ENCODE data around the gene EIF5A2. TPM values are rescaled to one million over a fixed set of nuclear protein-coding genes. Genes with fewer than 3 reads are reported as not detected.

Gene EIF5A2
- total and polyA plus RNA-seq, 7 donors: 1.4 to 10.5 (median 7.2) TPM

GRCh38 chr3:170866499-170866898 is 41.9 kb downstream of the EIF5A2 start:
- Histone ChIP-seq H3K36me3 (peaks cover 0 to 38% (median 10%) of the 10 kb centered on the region in 4 donors), H3K27ac (no peak overlapping the region), H3K4me1 (peaks cover 0 to 29% (median 20%) of the 10 kb centered on the region in 4 donors), H3K9me3 (no peaks in the 10 kb centered on the region), H3K4me3 (no peak overlapping the region), H3K27me3 (no peaks in the 10 kb centered on the region)
- no peak for DNase-seq
- 82 to 90% methylated on average over 3 of the region's 3 CpGs for WGBS, 2 donors
- TF ChIP-seq EP300 (IDR thresholded peaks at IDR 0.05) (no peak), POLR2A (IDR thresholded peaks at IDR 0.05) (no peak), CTCF (IDR thresholded peaks at IDR 0.05) (no peak), POLR2AphosphoS5 (IDR thresholded peaks at IDR 0.05) (no peak)
- intact Hi-C loops (cut with DNase I): loop anchor here (5.0 kb wide), 1 partner anchor 1176 kb away; no protein-coding TSS in a partner anchor

GRCh38 chr3:170865209-170866094 is 43.0 kb downstream of the EIF5A2 start:
- Histone ChIP-seq H3K27me3 (no peaks in the 10 kb centered on the region), H3K4me3 (no peak overlapping the region), H3K4me1 (peaks cover 0 to 24% (median 20%) of the 10 kb centered on the region in 4 donors), H3K27ac (no peak overlapping the region), H3K9me3 (no peaks in the 10 kb centered on the region), H3K36me3 (peaks cover 0 to 38% (median 10%) of the 10 kb centered on the region in 4 donors)
- no peak for TF ChIP-seq POLR2A (IDR thresholded peaks at IDR 0.05)
- no peak for TF ChIP-seq CTCF (IDR thresholded peaks at IDR 0.05)
- no peak for TF ChIP-seq EP300 (IDR thresholded peaks at IDR 0.05)
- TF ChIP-seq POLR2AphosphoS5 (IDR thresholded peaks at IDR 0.05): no peak
- DNase-seq: no peak
- intact Hi-C loops (cut with DNase I): loop anchor here (5.0 kb wide), 1 partner anchor 1177 kb away; no protein-coding TSS in a partner anchor
- 77 to 85% methylated on average over 10 of the region's 10 CpGs for whole genome bisulfite sequencing, 2 donors

GRCh38 chr3:170864525-170865208 is 43.8 kb downstream of the EIF5A2 start:
- WGBS, 2 donors: 85 to 86% methylated on average over 6 of the region's 6 CpGs
- peaks cover 0 to 38% (median 10%) of the 10 kb centered on the region in 4 donors for H3K36me3 ChIP-seq
- no peaks in the 10 kb centered on the region for H3K27me3 ChIP-seq
- no peak overlapping the region for H3K27ac ChIP-seq
- no peaks in the 10 kb centered on the region for H3K9me3 ChIP-seq
- TF ChIP-seq CTCF (IDR thresholded peaks at IDR 0.05): no peak
- no peak for TF ChIP-seq POLR2A (IDR thresholded peaks at IDR 0.05)
- no peak for TF ChIP-seq EP300 (IDR thresholded peaks at IDR 0.05)
- no peak for TF ChIP-seq POLR2AphosphoS5 (IDR thresholded peaks at IDR 0.05)
- no peak overlapping the region for H3K4me3 ChIP-seq
- DNase-seq: no peak
- intact Hi-C loops (cut with DNase I): loop anchor here (5.0 kb wide), 1 partner anchor 1178 kb away; no protein-coding TSS in a partner anchor
- H3K4me1 ChIP-seq: peaks cover 0 to 24% (median 19%) of the 10 kb centered on the region in 4 donors

- DNase-seq: no peak
- no peak overlapping the region for H3K27ac ChIP-seq
- no peak overlapping the region for H3K4me3 ChIP-seq
- peaks cover 0 to 38% (median 10%) of the 10 kb centered on the region in 4 donors for H3K36me3 ChIP-seq
- no peaks in the 10 kb centered on the region for H3K27me3 ChIP-seq
- intact Hi-C loops (cut with DNase I): no loop called here
- peaks cover 0 to 19% (median 12%) of the 10 kb centered on the region in 4 donors for H3K4me1 ChIP-seq
- 85 to 88% methylated on average over 4 of the region's 4 CpGs for WGBS, 2 donors
- H3K9me3 ChIP-seq: no peaks in the 10 kb centered on the region
- TF ChIP-seq POLR2A (IDR thresholded peaks at IDR 0.05) (no peak), POLR2AphosphoS5 (IDR thresholded peaks at IDR 0.05) (no peak), CTCF (IDR thresholded peaks at IDR 0.05) (no peak), EP300 (IDR thresholded peaks at IDR 0.05) (no peak)
These were observed 44.6 kb downstream of the EIF5A2 start for GRCh38 chr3:170863816-170864215.

Data from sigmoid colon (tissue), 7 donors.